Neural progenitor cell (in vitro differentiated cells): ENCODE data around the gene FGFBP3.

Source experiments
- CTCF ChIP-seq: fragments of 200-600 bp; sonication (generic); IDR thresholded peaks from 2 replicates; pipeline ENCODE4 v1.5.1; 2017; ENCODE audit warnings: antibody characterized with exemption, mild to moderate bottlenecking
- EZH2 ChIP-seq: fragments of 200-600 bp; sonication (generic); IDR thresholded peaks from 2 replicates; pipeline ENCODE4 v1.6.1; 2017; ENCODE audit warnings: antibody characterized with exemption, mild to moderate bottlenecking, moderate library complexity
- EZH2phosphoT487 ChIP-seq: fragments of 200-600 bp; sonication (generic); IDR thresholded peaks from 2 replicates; pipeline ENCODE4 v1.6.1; 2017; ENCODE audit warnings: antibody characterized with exemption

DNA sequence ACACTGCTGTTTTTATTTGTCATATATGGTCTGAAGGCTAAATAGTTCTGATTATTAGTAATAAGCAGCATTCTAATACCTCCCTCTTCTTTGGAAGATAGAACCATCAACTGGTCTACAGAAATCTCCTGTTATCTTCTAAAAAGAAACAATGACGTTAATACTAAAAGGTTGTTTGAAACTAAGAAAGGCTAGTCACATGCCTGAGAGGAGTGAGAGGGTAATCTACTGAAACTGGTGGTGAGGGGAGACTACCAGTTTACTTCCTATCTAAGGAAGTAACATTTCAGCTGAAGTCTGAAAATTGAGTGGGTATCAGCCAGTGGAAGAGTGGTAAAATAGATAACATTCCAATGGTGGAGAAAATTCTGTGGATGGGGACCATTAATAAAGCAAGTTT lies 48.4 kb downstream of the FGFBP3 start:
- no peak for TF ChIP-seq CTCF
- TF ChIP-seq EZH2: no peak
- TF ChIP-seq EZH2phosphoT487: no peak
